Gastroesophageal sphincter (tissue), 3 donors: Measurements from ENCODE around the gene TAOK3.

Source experiments
- CTCF ChIP-seq, 4 experiments: fragments of 200-600 bp in 2 of 4; fragments of 450-650 bp in 2 of 4; sonication (generic) in 1 of 4; IDR thresholded peaks; one replicate each; pipeline ENCODE4 v1.5.1; 2017 to 2019; ENCODE audit warnings: antibody characterized with exemption in 4 of 4, mild to moderate bottlenecking in 2 of 4, moderate library complexity in 2 of 4
- POLR2A ChIP-seq, 2 donors: fragments of 450-650 bp; IDR thresholded peaks; one replicate each; pipeline ENCODE4 v1.6.1; 2017; ENCODE audit warnings: antibody characterized with exemption in 2 of 2, mild to moderate bottlenecking in 2 of 2, moderate library complexity in 1 of 2

DNA sequence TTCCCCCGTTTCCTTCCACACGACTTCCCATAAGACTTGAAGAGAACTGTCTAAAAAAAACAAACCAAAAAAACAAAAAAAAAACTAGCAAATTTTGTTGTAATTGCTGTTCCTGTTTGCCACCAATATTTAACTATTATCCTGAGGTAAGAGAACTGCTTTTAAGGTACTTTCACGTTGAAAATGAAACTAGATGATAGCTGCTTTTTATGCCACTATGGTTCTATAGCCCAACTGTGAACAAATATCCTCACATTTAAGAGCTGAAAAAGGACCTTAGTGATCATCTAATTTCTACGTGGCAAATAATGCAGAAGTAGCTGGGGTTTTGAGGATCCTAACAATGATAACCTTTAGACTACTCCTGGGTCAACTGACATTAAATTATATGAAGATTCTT lies 98.6 kb downstream of the TAOK3 start:
- TF ChIP-seq CTCF (IDR thresholded peaks at IDR 0.05) (no peak), POLR2A (IDR thresholded peaks at IDR 0.05) (no peak)
